HepG2 (cell line): ENCODE measurements around the gene ACTN2. TPM values are rescaled to one million over a fixed set of nuclear protein-coding genes. Genes with fewer than 3 reads are reported as not detected.

ENCODE experiments used
- ATAC-seq: fragments of 200-7000 bp; cut with Tn5 transposase; 3 replicates; pipeline ENCODE4 v1.9.1; 2020; ENCODE audit warnings: mild to moderate bottlenecking, moderate library complexity
- BruUV-seq: library from RNA; stranded (reverse); fragments of 400-500 nt; replicated peaks from 2 replicates; lab custom pipeline; 2021; lab: Mats Ljungman, UMichigan
- CTCF ChIA-PET: fragments of 300-600 bp; formaldehyde crosslinking; extraction: SDS; loops from one replicate; lab custom pipeline; 2021; ENCODE audit warnings: low total read pairs, inconsistent platforms, low intra/inter-chr PET ratio; lab: Yijun Ruan, JAX
- POLR2A ChIA-PET: fragments of 350-600 bp; sonication (Branson Sonifier 250); formaldehyde crosslinking; loops from one replicate; lab custom pipeline; 2020; ENCODE audit warnings: antibody characterized with exemption, inconsistent platforms; lab: Yijun Ruan, JAX
- DNase-seq: peaks from one replicate; pipeline ENCODE4 v3.0.0-alpha.2; 2015; ENCODE audit warnings: low spot score
- FAIRE-seq: peaks from 3 replicates; lab custom pipeline; 2011; peaks lifted over from hg19 to GRCh38; lab: Jason Lieb, UNC
- H2AFZ ChIP-seq: one replicate; pipeline ENCODE4 v1.6.1; 2011; ENCODE audit warnings: low read length, inconsistent platforms
- H3K27ac ChIP-seq: fragments of 300-600 bp; 3 replicates; pipeline ENCODE4 v1.8.0; 2011; ENCODE audit warnings: mixed run types, mild to moderate bottlenecking, mixed read lengths, low read length, inconsistent platforms; ENCODE audit not compliant: insufficient read depth; ENCODE audit errors: extremely low read length
- H3K27me3 ChIP-seq, 2 experiments: fragments of 200-600 bp in 1 of 2; 2 replicates in 1 of 2; 3 replicates in 1 of 2; pipeline versions ENCODE4 v1.6.0 to v1.8.0; 2011; ENCODE audit warnings: low read length in 2 of 2, mild to moderate bottlenecking in 2 of 2, moderate library complexity in 2 of 2, inconsistent platforms in 1 of 2; ENCODE audit not compliant: insufficient read depth in 2 of 2, control insufficient read depth in 1 of 2
- H3K36me3 ChIP-seq, 2 experiments: fragments of 200-600 bp in 1 of 2; replicated peaks in 1 of 2; 2 replicates in 1 of 2; 3 replicates in 1 of 2; pipeline versions ENCODE4 v1.5.1 to v1.8.0; 2011; ENCODE audit warnings: low read length in 2 of 2, inconsistent platforms in 1 of 2; ENCODE audit not compliant: insufficient read depth in 2 of 2, control insufficient read depth in 1 of 2
- H3K4me1 ChIP-seq: 2 replicates; pipeline ENCODE4 v1.5.1; 2012; ENCODE audit warnings: low read length, inconsistent platforms; ENCODE audit not compliant: insufficient read depth
- H3K4me2 ChIP-seq: 2 replicates; pipeline ENCODE4 v1.6.0; 2011; ENCODE audit warnings: low read depth, low read length, inconsistent platforms
- H3K4me3 ChIP-seq, 3 experiments: fragments of 200-600 bp in 1 of 3; sonication (generic), shearing (Covaris generic) in 1 of 3; replicated peaks in 1 of 3; 2 replicates each; pipeline ENCODE4 v1.5.1; 2011 to 2016; ENCODE audit warnings: low read length in 3 of 3, inconsistent platforms in 2 of 3, low read depth in 2 of 3, mild to moderate bottlenecking in 2 of 3, control low read depth in 1 of 3, mixed read lengths in 1 of 3; ENCODE audit not compliant: insufficient read depth in 1 of 3
- H3K79me2 ChIP-seq: one replicate; pipeline ENCODE4 v1.6.1; 2011; ENCODE audit warnings: low read length, inconsistent platforms; ENCODE audit not compliant: insufficient read depth
- H3K9ac ChIP-seq: 2 replicates; pipeline ENCODE4 v1.6.0; 2011; ENCODE audit warnings: mild to moderate bottlenecking, low read depth, low read length, inconsistent platforms; ENCODE audit not compliant: insufficient read depth
- H3K9me3 ChIP-seq: 2 replicates; pipeline ENCODE4 v1.5.1; 2012; ENCODE audit warnings: mild to moderate bottlenecking, low read length
- H4K20me1 ChIP-seq: 2 replicates; pipeline ENCODE4 v1.6.0; 2011; ENCODE audit warnings: inconsistent platforms, mild to moderate bottlenecking, low read length, moderate library complexity; ENCODE audit not compliant: insufficient read depth
- CEBPZ ChIP-seq: IDR thresholded peaks from 2 replicates; pipeline ENCODE4 v1.6.1; 2012; ENCODE audit warnings: low read length, improper control_type of control experiment
- HNF4A ChIP-seq: sonication (generic); formaldehyde crosslinking; IDR thresholded peaks from 2 replicates; pipeline ENCODE4 v1.4.0; 2020; ENCODE audit warnings: missing genetic modification reagents
- HOXA7 ChIP-seq: sonication (generic); formaldehyde crosslinking; IDR thresholded peaks from 2 replicates; pipeline ENCODE4 v1.8.1; 2022; ENCODE audit warnings: mild to moderate bottlenecking, missing genetic modification reagents, moderate library complexity
- SMAD9 ChIP-seq: sonication (generic); formaldehyde crosslinking; IDR thresholded peaks from 2 replicates; pipeline ENCODE4 v1.5.1; 2020; ENCODE audit warnings: mild to moderate bottlenecking, missing genetic modification reagents
- ZBTB49 ChIP-seq: sonication (generic); formaldehyde crosslinking; IDR thresholded peaks from 2 replicates; pipeline ENCODE4 v1.4.0; 2020; ENCODE audit warnings: missing genetic modification reagents, borderline replicate concordance
- ZNF205 ChIP-seq: IDR thresholded peaks from 2 replicates; pipeline ENCODE4 v1.6.1; 2018; ENCODE audit warnings: missing biosample characterization, missing genetic modification reagents
- ZNF207 ChIP-seq: fragments of 450-650 bp; IDR thresholded peaks from 2 replicates; pipeline ENCODE4 v1.6.1; 2016; ENCODE audit warnings: antibody characterized with exemption, borderline replicate concordance
- ZNF24 ChIP-seq: fragments of 450-650 bp; IDR thresholded peaks from 2 replicates; pipeline ENCODE4 v1.6.1; 2017; ENCODE audit warnings: antibody characterized with exemption, mild to moderate bottlenecking
- ZNF431 ChIP-seq: sonication (generic); formaldehyde crosslinking; IDR thresholded peaks from 2 replicates; pipeline ENCODE4 v1.9.0; 2022; ENCODE audit warnings: missing genetic modification reagents, low read depth, mild to moderate bottlenecking, borderline replicate concordance
- ZNF569 ChIP-seq: sonication (generic); formaldehyde crosslinking; IDR thresholded peaks from 2 replicates; pipeline ENCODE4 v1.5.0; 2020; ENCODE audit warnings: mild to moderate bottlenecking, missing genetic modification reagents, moderate library complexity, borderline replicate concordance
- ZNF746 ChIP-seq: sonication (generic); formaldehyde crosslinking; IDR thresholded peaks from 2 replicates; pipeline ENCODE4 v1.8.0; 2022; ENCODE audit warnings: mild to moderate bottlenecking, missing genetic modification reagents
- WGBS: methylation state at CpG from one replicate; pipeline ENCODE4 v1.1.6; 2017; ENCODE audit warnings: low lambda C conversion rate; 5-methylcytosine and 5-hydroxymethylcytosine counted together
- in situ Hi-C: cut with HindIII; loops from 2 replicates; pipeline ENCODE4 v1.10.0; 2017; ENCODE audit warnings: low pct_unique_long_range_greater_than_20kb; ENCODE audit not compliant: extremely low pct_ligation_motif_present
- intact Hi-C: fragments of 100-400 bp; cut with micrococcal nuclease; formaldehyde crosslinking; loops from one replicate; pipeline ENCODE4 v1.10.0; 2022; ENCODE audit not compliant: unreplicated experiment
- polyA plus RNA-seq, 8 experiments: library from polyadenylated mRNA; depleted of rRNA in 3 of 8; stranded (reverse) in 7 of 8; unstranded in 1 of 8; fragments of >200 nt; fragmentation: Illumina TruSeq in 4 of 8; extraction: Trizol in 4 of 8; gene quantifications; 2 replicates each; pipeline versions ENCODE4 v1.2.1 to v1.2.3, GENCODE V29; 2011 to 2016; ENCODE audit warnings: low read depth in 4 of 8, missing spikeins in 1 of 8, mixed read lengths in 1 of 8; ENCODE audit not compliant: insufficient read depth in 1 of 8
- total RNA-seq, 5 experiments: library from RNA; depleted of rRNA; stranded (reverse); fragments of >200 nt; fragmentation: Illumina TruSeq; extraction: Trizol; gene quantifications; 2 replicates each; pipeline ENCODE4 v1.2.3, GENCODE V29; 2016; ENCODE audit warnings: low read depth in 1 of 5

ACTN2 gene
- total and polyA plus RNA-seq, 2 of the 13 experiments (the other 11 are each of a cell fraction or from before 2014, with no cell fraction given), result 0.04 to 0.13 TPM

- Histone ChIP-seq H3K36me3 (no peaks in the 10 kb centered on the region), H4K20me1 (no peaks in the 10 kb centered on the region), H3K79me2 (no peaks in the 10 kb centered on the region), H3K27ac (no peak overlapping the region), H3K9ac (no peak overlapping the region), H3K4me2 (no peak overlapping the region), H3K4me1 (no peaks in the 10 kb centered on the region), H3K9me3 (no peaks in the 10 kb centered on the region), H3K27me3 (peaks cover 0 to 29% of the 10 kb centered on the region in 2 experiments; a peak in 3 of 5 replicates), H2AFZ (no peak overlapping the region), H3K4me3 (no peak overlapping the region)
- no peak for DNase-seq
- ATAC-seq, result no peak
- BruUV-seq, result no TSS peak
- intact Hi-C loops (no loop called here), in situ Hi-C loops (no loop called here)
- ChIA-PET POLR2A (no interaction called here), CTCF (no interaction called here)
- WGBS, result 49% methylated on average over 6 of the region's 6 CpGs
- no peak for TF ChIP-seq ZNF746 (CRISPR knock-in tag)
- TF ChIP-seq HNF4A (CRISPR knock-in tag), result no peak
- no peak for TF ChIP-seq SMAD9
- TF ChIP-seq ZNF569 (CRISPR knock-in tag), result no peak
- TF ChIP-seq ZNF205, result no peak
- no peak for FAIRE-seq
These were observed 61.1 kb downstream of the ACTN2 start for GRCh38 chr1:236747311-236747985.

GRCh38 chr1:236748268-236748870, 62.1 kb downstream of the ACTN2 start:
- Histone ChIP-seq H3K4me1 (no peaks in the 10 kb centered on the region), H3K4me3 (no peak overlapping the region), H3K36me3 (no peaks in the 10 kb centered on the region), H3K27me3 (peaks cover 0 to 26% of the 10 kb centered on the region in 2 experiments; a peak in 3 of 5 replicates), H3K4me2 (no peak overlapping the region), H3K79me2 (no peaks in the 10 kb centered on the region), H3K9me3 (no peaks in the 10 kb centered on the region), H3K9ac (no peak overlapping the region), H2AFZ (no peak overlapping the region), H3K27ac (no peak overlapping the region), H4K20me1 (no peaks in the 10 kb centered on the region)
- in situ Hi-C loops (no loop called here), intact Hi-C loops (no loop called here)
- CTCF ChIA-PET, result no interaction called here
- DNase-seq (no peak), ATAC-seq (peak; percentile 82), FAIRE-seq (no peak)
- no TSS peak for BruUV-seq
- 7% methylated on average over 5 of the region's 5 CpGs for WGBS
- POLR2A ChIA-PET, result no interaction called here
- TF ChIP-seq CEBPZ (no peak), ZBTB49 (no peak), ZNF207 (no peak), HOXA7 (no peak), ZNF431 (CRISPR knock-in tag) (no peak), ZNF24 (no peak)
